Neural cell (in vitro differentiated cells): ENCODE data around the gene CTXND1. TPM values are rescaled to one million over a fixed set of nuclear protein-coding genes. Genes with fewer than 3 reads are reported as not detected.

Experiments
- H2AFZ ChIP-seq: fragments of 200-600, 300-800 bp; sonication (generic), shearing (Covaris generic); 2 replicates; pipeline ENCODE4 v1.6.0; 2014; ENCODE audit warnings: low read depth, mild to moderate bottlenecking, antibody characterized with exemption, low read length, moderate library complexity
- H3F3A ChIP-seq: fragments of 200-600 bp; shearing (Covaris generic); 2 replicates; pipeline ENCODE4 v1.6.1; 2016; ENCODE audit warnings: mild to moderate bottlenecking, moderate library complexity, mixed read lengths, antibody characterized with exemption, low read length; ENCODE audit not compliant: insufficient read depth, poor library complexity, severe bottlenecking
- H3K27ac ChIP-seq: fragments of 200-600, 300-800 bp; sonication (generic), shearing (Covaris generic); 2 replicates; pipeline ENCODE4 v1.5.1; 2014; ENCODE audit warnings: mild to moderate bottlenecking, low read length, moderate library complexity
- H3K27me3 ChIP-seq: fragments of 300-800, 200-600 bp; sonication (generic), shearing (Covaris generic); 2 replicates; pipeline ENCODE4 v1.6.0; 2014; ENCODE audit warnings: mild to moderate bottlenecking, low read depth, low read length, moderate library complexity; ENCODE audit not compliant: insufficient read depth
- H3K36me3 ChIP-seq: fragments of 300-800, 200-600 bp; sonication (generic), shearing (Covaris generic); 2 replicates; pipeline ENCODE4 v1.5.1; 2014; ENCODE audit warnings: mild to moderate bottlenecking, antibody characterized with exemption, low read length, moderate library complexity; ENCODE audit not compliant: insufficient read depth
- H3K4me2 ChIP-seq: fragments of 300-800, 200-600 bp; sonication (generic), shearing (Covaris generic); 2 replicates; pipeline ENCODE4 v1.6.0; 2014; ENCODE audit warnings: mild to moderate bottlenecking, low read length
- H3K4me3 ChIP-seq: fragments of 300-800, 200-600 bp; sonication (generic), shearing (Covaris generic); 2 replicates; pipeline ENCODE4 v1.5.1; 2014; ENCODE audit warnings: mild to moderate bottlenecking, low read length, moderate library complexity
- H3K79me2 ChIP-seq: fragments of 200-600 bp; shearing (Covaris generic); replicated peaks from 2 replicates; pipeline ENCODE4 v1.6.0; 2014; ENCODE audit warnings: mild to moderate bottlenecking, low read length, moderate library complexity; ENCODE audit not compliant: insufficient read depth
- H3K9ac ChIP-seq: fragments of 300-800, 200-600 bp; sonication (generic), shearing (Covaris generic); 2 replicates; pipeline ENCODE4 v1.6.1; 2016; ENCODE audit warnings: mild to moderate bottlenecking, low read length, mixed read lengths
- H3K9me2 ChIP-seq: fragments of 200-600 bp; shearing (Covaris generic); 2 replicates; pipeline ENCODE4 v1.6.1; 2016; ENCODE audit warnings: mild to moderate bottlenecking, low read length, mixed read lengths; ENCODE audit not compliant: insufficient read depth
- H3K9me3 ChIP-seq: fragments of 200-600, 300-800 bp; sonication (generic), shearing (Covaris generic); 2 replicates; pipeline ENCODE4 v1.6.1; 2016; ENCODE audit warnings: mild to moderate bottlenecking, mixed run types, low read length, moderate library complexity, mixed read lengths
- H4K20me1 ChIP-seq: fragments of 200-600 bp; shearing (Covaris generic); 2 replicates; pipeline ENCODE4 v1.6.1; 2016; ENCODE audit warnings: mild to moderate bottlenecking, mixed run types; ENCODE audit not compliant: insufficient read depth
- EP300 ChIP-seq: fragments of 450-650 bp; conservative IDR thresholded peaks from 2 replicates; pipeline ENCODE4 v1.6.1; 2014; ENCODE audit warnings: antibody characterized with exemption, mild to moderate bottlenecking, moderate library complexity; ENCODE audit not compliant: poor library complexity, severe bottlenecking
- EZH2 ChIP-seq: fragments of 200-600, 300-800 bp; shearing (Covaris generic), sonication (generic); IDR thresholded peaks from 2 replicates; pipeline ENCODE4 v1.6.1; 2014; ENCODE audit warnings: antibody characterized with exemption, low read length, borderline replicate concordance, mild to moderate bottlenecking; ENCODE audit not compliant: insufficient read depth, poor library complexity, severe bottlenecking
- MXI1 ChIP-seq: fragments of 450-650 bp; conservative IDR thresholded peaks from 2 replicates; pipeline ENCODE4 v1.6.1; 2014; ENCODE audit warnings: antibody characterized with exemption, mild to moderate bottlenecking; ENCODE audit not compliant: poor library complexity, severe bottlenecking
- POLR2AphosphoS5 ChIP-seq: IDR thresholded peaks from 2 replicates; pipeline ENCODE4 v1.6.1; 2012
- RAD21 ChIP-seq: fragments of 450-650 bp; conservative IDR thresholded peaks from 2 replicates; pipeline ENCODE4 v1.6.1; 2014; ENCODE audit warnings: antibody characterized with exemption, mild to moderate bottlenecking, moderate library complexity
- SMC3 ChIP-seq: fragments of 450-650 bp; conservative IDR thresholded peaks from 2 replicates; pipeline ENCODE4 v1.6.1; 2014; ENCODE audit warnings: antibody characterized with exemption, mild to moderate bottlenecking, moderate library complexity; ENCODE audit not compliant: poor library complexity
- TAF1 ChIP-seq: IDR thresholded peaks from 2 replicates; pipeline ENCODE4 v1.6.1; 2012; ENCODE audit warnings: low read depth
- polyA plus RNA-seq: library from polyadenylated mRNA; depleted of rRNA; stranded (reverse); fragments of >200 nt; gene quantifications from 2 replicates; pipeline ENCODE4 v1.2.3, GENCODE V29; 2014
- TF ChIP-seq, protein P1 (sequence below): IDR thresholded peaks from 2 replicates; pipeline ENCODE4 v1.6.1; 2012; ENCODE audit warnings: borderline replicate concordance
- TF ChIP-seq, protein P2 (sequence below): fragments of 450-650 bp; IDR thresholded peaks from 2 replicates; pipeline ENCODE4 v1.5.1; 2014; ENCODE audit warnings: antibody characterized with exemption, mild to moderate bottlenecking, moderate library complexity; ENCODE audit not compliant: poor library complexity, severe bottlenecking

The CTXND1 gene
- polyA plus RNA-seq, 1 donor from 2014 or later = not detected

GRCh38 chr15:80175436-80175835 is 76.6 kb downstream of the CTXND1 start:
- Histone ChIP-seq H3K27ac (no peak overlapping the region), H3K4me3 (no peak overlapping the region), H3K9me2 (no peaks in the 10 kb centered on the region), H3K4me2 (no peak overlapping the region), H4K20me1 (no peaks in the 10 kb centered on the region), H3K27me3 (no peaks in the 10 kb centered on the region), H3K79me2 (no peaks in the 10 kb centered on the region), H3K36me3 (no peaks in the 10 kb centered on the region), H3F3A (no peaks in the 10 kb centered on the region), H2AFZ (no peak overlapping the region), H3K9me3 (no peaks in the 10 kb centered on the region), H3K9ac (no peak overlapping the region)
- TF ChIP-seq EZH2 = no peak
- TF ChIP-seq RAD21 = no peak
- no peak for TF ChIP-seq SMC3
- TF ChIP-seq, protein P1, sequence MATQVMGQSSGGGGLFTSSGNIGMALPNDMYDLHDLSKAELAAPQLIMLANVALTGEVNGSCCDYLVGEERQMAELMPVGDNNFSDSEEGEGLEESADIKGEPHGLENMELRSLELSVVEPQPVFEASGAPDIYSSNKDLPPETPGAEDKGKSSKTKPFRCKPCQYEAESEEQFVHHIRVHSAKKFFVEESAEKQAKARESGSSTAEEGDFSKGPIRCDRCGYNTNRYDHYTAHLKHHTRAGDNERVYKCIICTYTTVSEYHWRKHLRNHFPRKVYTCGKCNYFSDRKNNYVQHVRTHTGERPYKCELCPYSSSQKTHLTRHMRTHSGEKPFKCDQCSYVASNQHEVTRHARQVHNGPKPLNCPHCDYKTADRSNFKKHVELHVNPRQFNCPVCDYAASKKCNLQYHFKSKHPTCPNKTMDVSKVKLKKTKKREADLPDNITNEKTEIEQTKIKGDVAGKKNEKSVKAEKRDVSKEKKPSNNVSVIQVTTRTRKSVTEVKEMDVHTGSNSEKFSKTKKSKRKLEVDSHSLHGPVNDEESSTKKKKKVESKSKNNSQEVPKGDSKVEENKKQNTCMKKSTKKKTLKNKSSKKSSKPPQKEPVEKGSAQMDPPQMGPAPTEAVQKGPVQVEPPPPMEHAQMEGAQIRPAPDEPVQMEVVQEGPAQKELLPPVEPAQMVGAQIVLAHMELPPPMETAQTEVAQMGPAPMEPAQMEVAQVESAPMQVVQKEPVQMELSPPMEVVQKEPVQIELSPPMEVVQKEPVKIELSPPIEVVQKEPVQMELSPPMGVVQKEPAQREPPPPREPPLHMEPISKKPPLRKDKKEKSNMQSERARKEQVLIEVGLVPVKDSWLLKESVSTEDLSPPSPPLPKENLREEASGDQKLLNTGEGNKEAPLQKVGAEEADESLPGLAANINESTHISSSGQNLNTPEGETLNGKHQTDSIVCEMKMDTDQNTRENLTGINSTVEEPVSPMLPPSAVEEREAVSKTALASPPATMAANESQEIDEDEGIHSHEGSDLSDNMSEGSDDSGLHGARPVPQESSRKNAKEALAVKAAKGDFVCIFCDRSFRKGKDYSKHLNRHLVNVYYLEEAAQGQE = no peak
- TF ChIP-seq, protein P2, sequence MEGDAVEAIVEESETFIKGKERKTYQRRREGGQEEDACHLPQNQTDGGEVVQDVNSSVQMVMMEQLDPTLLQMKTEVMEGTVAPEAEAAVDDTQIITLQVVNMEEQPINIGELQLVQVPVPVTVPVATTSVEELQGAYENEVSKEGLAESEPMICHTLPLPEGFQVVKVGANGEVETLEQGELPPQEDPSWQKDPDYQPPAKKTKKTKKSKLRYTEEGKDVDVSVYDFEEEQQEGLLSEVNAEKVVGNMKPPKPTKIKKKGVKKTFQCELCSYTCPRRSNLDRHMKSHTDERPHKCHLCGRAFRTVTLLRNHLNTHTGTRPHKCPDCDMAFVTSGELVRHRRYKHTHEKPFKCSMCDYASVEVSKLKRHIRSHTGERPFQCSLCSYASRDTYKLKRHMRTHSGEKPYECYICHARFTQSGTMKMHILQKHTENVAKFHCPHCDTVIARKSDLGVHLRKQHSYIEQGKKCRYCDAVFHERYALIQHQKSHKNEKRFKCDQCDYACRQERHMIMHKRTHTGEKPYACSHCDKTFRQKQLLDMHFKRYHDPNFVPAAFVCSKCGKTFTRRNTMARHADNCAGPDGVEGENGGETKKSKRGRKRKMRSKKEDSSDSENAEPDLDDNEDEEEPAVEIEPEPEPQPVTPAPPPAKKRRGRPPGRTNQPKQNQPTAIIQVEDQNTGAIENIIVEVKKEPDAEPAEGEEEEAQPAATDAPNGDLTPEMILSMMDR = no peak
- TF ChIP-seq TAF1 = no peak
- TF ChIP-seq MXI1 = no peak
- no peak for TF ChIP-seq EP300
- TF ChIP-seq POLR2AphosphoS5 = no peak

- Histone ChIP-seq H3K4me3 (no peak overlapping the region), H3K4me2 (no peak overlapping the region), H3K9ac (no peak overlapping the region), H3K9me2 (no peaks in the 10 kb centered on the region), H3K79me2 (no peaks in the 10 kb centered on the region), H3K9me3 (no peaks in the 10 kb centered on the region), H3F3A (no peaks in the 10 kb centered on the region), H4K20me1 (no peaks in the 10 kb centered on the region), H2AFZ (no peak overlapping the region), H3K36me3 (no peaks in the 10 kb centered on the region), H3K27ac (no peak overlapping the region), H3K27me3 (no peaks in the 10 kb centered on the region)
- TF ChIP-seq EP300 = no peak
- TF ChIP-seq MXI1 = no peak
- no peak for TF ChIP-seq RAD21
Measured at GRCh38 chr15:80174017-80174746, 77.8 kb downstream of the CTXND1 start.
